Muscle of arm (tissue), 14 donors: Measurements from ENCODE around the gene SLC22A24. TPM values are rescaled to one million over a fixed set of nuclear protein-coding genes. Genes with fewer than 3 reads are reported as not detected.
"Not testable (repeated sequence)": the region's sequence is repeated elsewhere in the genome, so short reads cannot be mapped to it uniquely, and the experiment has no call there.

Experiments used
- DNase-seq: peaks from one replicate; pipeline ENCODE4 v3.0.0-alpha.2; 2013
- long read RNA-seq, 11 donors: transcript quantifications; one replicate each; lab custom pipeline, GENCODE V29; 2026
- polyA plus RNA-seq, 12 donors: library from polyadenylated mRNA; unstranded; fragments of 120-200 nt; gene quantifications; one replicate each; pipeline ENCODE4 v1.2.1, GENCODE V29; 2013; ENCODE audit not compliant: insufficient read length in 12 of 12

The SLC22A24 gene
- not detected for polyA plus RNA-seq
- long read RNA-seq, donor 1 = 0 reads
- long read RNA-seq, donor 2 = 0 reads
- long read RNA-seq, donor 3 = 0 reads
- long read RNA-seq, donor 4 = 0 reads
- long read RNA-seq, donor 5 = 0 reads
- long read RNA-seq, donor 6 = 0 reads
- long read RNA-seq, donor 7 = 0 reads
- long read RNA-seq, donor 8 = 0 reads
- long read RNA-seq, donor 9 = 0 reads
- long read RNA-seq, donor 10 = 0 reads
- long read RNA-seq, donor 11 = 0 reads

DNA sequence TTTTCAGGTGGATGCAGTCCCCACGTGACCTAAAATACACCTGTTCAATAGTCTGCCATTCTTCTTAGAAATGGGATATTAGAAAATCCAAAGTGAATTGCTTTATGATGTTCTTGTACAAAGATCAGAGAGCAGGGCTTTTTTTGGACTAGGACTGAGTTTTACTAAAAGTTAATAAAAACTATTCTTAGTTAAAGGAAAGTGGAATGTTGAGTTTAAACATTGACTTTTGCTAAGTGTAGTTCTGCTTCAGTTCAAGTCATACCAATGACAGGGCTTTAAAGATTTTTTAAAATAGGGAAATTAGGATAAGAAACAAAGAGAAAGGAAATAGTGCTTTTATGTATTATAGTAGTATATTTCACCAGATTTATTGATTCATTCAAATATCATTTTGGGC is at the start of gene SLC22A24:
Gene SLC22A24 (minus strand): TSS at position 101 of the 400 bp plus-strand sequence. CDS start 442 bp downstream, outside the sequence.
- DNase-seq = no peak

DNA sequence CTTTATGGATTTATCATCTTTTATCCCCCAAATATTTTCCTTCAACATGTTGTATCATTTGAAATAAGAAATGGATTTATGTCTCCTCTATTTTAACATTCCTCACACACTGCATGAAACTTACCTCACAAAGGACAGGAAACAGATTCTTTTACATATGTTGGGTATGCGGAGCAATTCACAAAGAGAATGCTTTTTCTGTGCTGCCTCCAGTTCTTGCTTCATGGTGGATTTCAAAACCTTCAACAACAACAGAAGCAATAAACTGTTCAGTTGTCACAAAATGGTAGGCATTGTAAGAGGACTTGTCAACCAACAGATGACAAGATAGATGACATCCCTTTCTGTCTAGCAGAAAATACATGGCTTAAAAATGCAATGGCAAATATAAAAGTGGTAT is 36.5 kb upstream of the SLC22A24 start:
- no peak for DNase-seq

DNA sequence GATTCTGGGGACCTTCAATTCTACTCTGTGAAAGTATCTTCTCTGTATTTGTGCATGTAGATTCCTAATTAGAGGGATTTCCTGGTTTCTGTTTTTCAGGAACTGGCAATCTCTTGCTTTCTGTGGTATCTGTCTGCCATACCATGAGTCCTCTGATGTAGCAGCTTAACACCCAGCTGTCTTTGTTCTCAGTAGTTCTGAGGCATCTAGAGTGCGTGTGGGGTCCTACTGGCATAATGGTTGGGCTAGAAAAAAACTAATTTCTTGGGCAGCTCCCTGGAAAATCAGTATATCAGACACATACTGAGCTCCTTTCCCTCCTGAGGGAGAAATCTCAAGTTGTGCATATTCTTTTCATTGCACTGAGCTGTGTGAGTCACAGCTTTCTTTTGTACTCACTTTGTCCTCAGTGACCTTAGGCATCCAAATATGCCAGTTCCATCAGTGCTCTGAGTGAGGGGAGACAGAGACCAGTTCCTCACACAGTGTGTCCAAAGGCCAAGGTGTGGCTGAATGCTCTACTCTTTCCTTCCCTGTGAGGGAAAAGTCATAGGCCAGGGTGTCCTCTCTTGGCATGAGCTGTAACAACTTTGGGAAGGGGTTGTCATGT is 35.5 kb upstream of the SLC22A24 start:
- DNase-seq = no peak

DNA sequence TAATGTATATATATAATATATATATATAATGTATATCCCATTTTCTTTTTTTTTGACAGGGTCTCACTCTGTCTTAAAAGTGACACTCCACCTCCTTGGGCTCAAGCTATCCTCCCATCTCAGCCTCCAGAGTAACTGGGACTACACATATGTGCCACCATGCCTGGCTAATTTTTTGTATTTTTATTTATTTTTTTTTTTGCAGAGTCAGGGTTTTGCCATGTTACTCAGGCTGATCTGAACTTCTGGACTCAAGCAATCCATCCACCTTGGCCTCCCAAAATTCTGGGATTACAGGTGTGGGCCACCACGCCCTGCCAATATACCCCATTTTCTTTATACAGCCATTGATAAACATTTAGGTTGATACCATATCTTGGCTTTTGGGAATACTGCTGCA is 33.9 kb upstream of the SLC22A24 start:
- DNase-seq = no peak

DNA sequence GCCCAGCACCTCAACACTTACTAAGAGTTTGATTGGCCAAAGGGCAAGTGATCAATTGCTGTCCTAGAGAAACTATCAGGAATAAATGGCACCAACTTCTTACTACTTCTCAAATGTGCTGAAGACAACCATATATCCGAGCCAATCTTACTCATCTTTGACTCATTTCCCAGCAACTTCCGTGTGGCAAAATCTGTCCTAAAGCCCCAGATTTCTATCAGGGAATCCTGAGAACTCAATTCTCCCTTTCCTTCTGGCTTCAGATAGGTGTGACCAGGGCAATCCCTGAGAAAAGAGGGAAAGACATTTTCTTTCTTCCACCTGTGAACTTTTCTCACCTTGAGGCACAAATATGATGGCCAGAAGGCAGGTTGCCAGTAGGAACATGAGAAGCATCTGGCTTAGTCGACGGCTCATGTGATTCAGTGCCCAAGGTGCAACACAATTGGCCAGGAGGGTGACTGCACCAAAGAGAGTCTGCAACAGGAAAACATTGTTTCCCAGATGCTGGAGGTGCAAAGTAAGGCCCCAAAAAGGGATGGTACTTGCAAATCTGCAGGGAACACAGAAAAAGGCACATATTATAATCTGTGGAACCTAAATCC is 21.8 kb upstream of the SLC22A24 start:
- no peak for DNase-seq

- DNase-seq = no peak
Observed at GRCh38 chr11:63155794-63156193, 11.8 kb upstream of the SLC22A24 start.

- no peak for DNase-seq
Observed at GRCh38 chr11:63146581-63146980, 2.6 kb upstream of the SLC22A24 start.

GRCh38 chr11:63142459-63142858 is 1.6 kb downstream of the SLC22A24 start:
- DNase-seq = no peak

GRCh38 chr11:63132985-63133775 is 10.8 kb downstream of the SLC22A24 start:
- no peak for DNase-seq

GRCh38 chr11:63099555-63099954 is 44.5 kb downstream of the SLC22A24 start:
- DNase-seq = no peak

- no peak for DNase-seq
Observed at GRCh38 chr11:63080682-63081081, 63.3 kb downstream of the SLC22A24 start.

GRCh38 chr11:63046203-63046602 is 97.8 kb downstream of the SLC22A24 start:
- DNase-seq = not testable (repeated sequence)

DNA sequence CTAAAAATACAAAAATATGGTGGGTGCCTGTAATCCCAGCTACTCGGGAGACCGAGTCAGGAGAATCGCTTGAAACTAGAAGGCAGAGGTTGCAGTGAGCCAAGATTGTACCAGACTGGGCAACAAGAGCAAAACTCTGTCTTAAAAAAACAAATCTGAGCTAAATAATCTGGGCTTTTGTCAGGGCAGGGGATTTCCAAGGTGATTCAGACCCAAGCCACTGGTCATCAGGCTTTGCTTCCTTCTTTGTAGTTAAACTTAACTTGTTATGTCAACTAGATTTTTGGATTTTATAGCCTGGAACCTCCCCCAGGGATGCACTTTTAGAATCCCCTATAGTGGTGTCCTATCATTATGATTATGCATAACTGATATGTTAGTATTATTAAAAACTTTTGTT is 101.4 kb downstream of the SLC22A24 start:
- DNase-seq = no peak

DNA sequence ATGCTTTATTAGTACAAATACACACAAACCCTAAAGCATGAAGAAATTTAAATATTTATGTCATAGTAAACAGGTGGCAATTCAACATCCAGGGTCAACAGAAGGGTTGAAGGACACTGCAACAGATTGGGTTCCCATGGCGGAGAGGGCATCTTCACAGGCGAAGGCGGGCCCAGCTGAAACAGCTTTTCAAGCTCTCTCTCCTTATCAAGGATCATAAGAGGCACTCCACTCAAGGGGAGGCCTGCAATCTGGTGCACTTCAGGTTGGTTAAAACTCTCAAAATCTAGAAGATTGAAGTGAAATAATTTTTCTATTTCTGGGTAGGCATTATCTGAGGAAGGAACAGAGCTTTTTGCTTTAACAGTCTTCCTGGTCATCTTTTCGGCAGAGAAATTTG is 111.6 kb downstream of the SLC22A24 start:
- no peak for DNase-seq

Other genes starting within 250 kb of the SLC22A24 start
- 1 to 10 TPM in 1 of 12 donors, under 1 TPM in 2, not detected in 9; 0.08 to 1.1 (median 0.48) TPM for gene CHRM1, start 222.9 kb downstream of the SLC22A24 start, polyA plus RNA-seq
- under 1 TPM in 3 of 12 donors, not detected in 9; 0.11 to 0.27 (median 0.15) TPM for gene SLC22A6, start 159.3 kb downstream of the SLC22A24 start, polyA plus RNA-seq
- under 1 TPM in 2 of 12 donors, not detected in 10; 0.18 to 0.56 TPM for gene SLC22A8, start 128.4 kb downstream of the SLC22A24 start, polyA plus RNA-seq
- under 1 TPM in 2 of 12 donors, not detected in 10; 0.11 to 0.27 TPM for gene SLC22A25, start 99.4 kb upstream of the SLC22A24 start, polyA plus RNA-seq
- gene SLC22A9, start 225.6 kb upstream of the SLC22A24 start, polyA plus RNA-seq = under 1 TPM in 2 of 12 donors, not detected in 10; 0.08 to 0.70 TPM